Dendritic cell treated with granulocyte-macrophage colony-stimulating factor and Interleukin-4, amounts not matched to agents 40 ng/mL and 50 ng/mL, for 4 days (primary cell): Measurements from ENCODE around the gene ZFP91.

ENCODE experiments used
- H3K27ac Mint-ChIP-seq: one replicate; pipeline ENCODE4 v1.8.0; 2022; ENCODE audit warnings: mild to moderate bottlenecking, mixed read lengths
- H3K27me3 Mint-ChIP-seq: one replicate; pipeline ENCODE4 v1.8.0; 2022; ENCODE audit warnings: mild to moderate bottlenecking, mixed read lengths
- H3K36me3 Mint-ChIP-seq: one replicate; pipeline ENCODE4 v1.8.0; 2022; ENCODE audit warnings: low read depth, mixed read lengths
- H3K4me1 Mint-ChIP-seq: one replicate; pipeline ENCODE4 v1.8.0; 2022; ENCODE audit warnings: low read depth, mixed read lengths
- H3K4me3 Mint-ChIP-seq: one replicate; pipeline ENCODE4 v1.8.0; 2022; ENCODE audit warnings: mild to moderate bottlenecking, moderate library complexity, mixed read lengths
- H3K9me3 Mint-ChIP-seq: one replicate; pipeline ENCODE4 v1.8.0; 2022; ENCODE audit warnings: mixed read lengths
- intact Hi-C: fragments of 100-400 bp; cut with micrococcal nuclease; formaldehyde crosslinking; loops from one replicate; pipeline ENCODE4 v1.15.0; 2022

The ZFP91 gene

GRCh38 chr11:58575377-58576020, 3.4 kb upstream of the ZFP91 start, which contains the start of gene LPXN:
TSS of gene LPXN (minus strand) at chr11:58575856. CDS start at chr11:58575772, 84 bp downstream.
- intact Hi-C loops: loop anchor here (5.0 to 10.0 kb wide), 4 partner anchors 102 to 709 kb away; partner anchors contain the start of gene MPEG1
- H3K4me3 Mint-ChIP-seq: peak within 1 kb of the TSS; percentile 80
- H3K27me3 Mint-ChIP-seq: no peaks in the 10 kb centered on the region
- H3K36me3 Mint-ChIP-seq: peaks cover 39% of the 10 kb centered on the region
- H3K27ac Mint-ChIP-seq: peak within 1 kb of the TSS; percentile 99
- no peaks in the 10 kb centered on the region for H3K9me3 Mint-ChIP-seq
- peaks cover 43% of the 10 kb centered on the region for H3K4me1 Mint-ChIP-seq

DNA sequence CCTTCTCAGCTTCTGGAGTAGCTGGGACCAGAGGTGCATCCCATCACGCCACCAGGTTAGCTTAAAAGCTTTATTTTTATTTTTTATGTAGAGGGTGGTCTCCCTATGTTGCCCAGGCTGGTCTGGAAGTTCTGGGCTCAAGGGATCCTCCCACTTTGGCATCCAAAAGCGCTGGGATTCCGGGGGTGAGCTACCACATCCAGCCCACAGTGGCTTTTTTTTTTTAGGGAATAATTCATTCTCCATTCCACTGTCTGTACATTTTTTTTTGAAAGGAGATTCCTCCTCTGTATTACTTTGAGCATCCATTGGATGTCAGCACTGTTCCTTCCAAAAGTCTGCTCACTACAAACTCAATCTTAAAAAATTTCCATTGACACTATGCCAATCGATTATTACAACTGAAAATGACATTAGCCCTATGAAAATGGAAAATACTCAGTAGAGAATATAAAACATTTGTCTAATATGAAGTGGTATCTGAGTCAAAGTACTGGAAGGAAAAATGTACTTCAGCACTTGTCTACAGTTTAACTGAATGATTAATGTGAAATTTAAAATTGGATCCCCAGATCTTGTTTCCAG, 1.9 kb upstream of the ZFP91 start:
- Mint-ChIP-seq H3K27ac (peak overlapping the region; percentile 99), H3K9me3 (no peaks in the 10 kb centered on the region), H3K4me1 (peaks cover 51% of the 10 kb centered on the region), H3K27me3 (no peaks in the 10 kb centered on the region), H3K36me3 (peaks cover 39% of the 10 kb centered on the region), H3K4me3 (peak overlapping the region; percentile 100)
- intact Hi-C loops: loop anchor here (5.0 to 10.0 kb wide), 4 partner anchors 100 to 708 kb away; partner anchors contain the start of gene MPEG1

- Mint-ChIP-seq H3K4me3 (peak overlapping the region; percentile 100), H3K27ac (peak overlapping the region; percentile 99), H3K36me3 (peaks cover 39% of the 10 kb centered on the region), H3K9me3 (no peaks in the 10 kb centered on the region), H3K27me3 (no peaks in the 10 kb centered on the region), H3K4me1 (peaks cover 53% of the 10 kb centered on the region)
- intact Hi-C loops: loop anchor here (2.0 to 10.0 kb wide), 7 partner anchors 53 to 911 kb away; partner anchors contain the start of gene MPEG1
Measured at GRCh38 chr11:58577555-58578135, 1.2 kb upstream of the ZFP91 start.

- Mint-ChIP-seq H3K4me3 (peak overlapping the region; percentile 100), H3K9me3 (no peaks in the 10 kb centered on the region), H3K36me3 (peaks cover 39% of the 10 kb centered on the region), H3K27me3 (no peaks in the 10 kb centered on the region), H3K27ac (peak overlapping the region; percentile 99), H3K4me1 (peaks cover 49% of the 10 kb centered on the region)
- intact Hi-C loops: loop anchor here (2.0 to 10.0 kb wide), 7 partner anchors 53 to 911 kb away; partner anchors contain the start of gene MPEG1
Measured at GRCh38 chr11:58578136-58578634, 678 bp upstream of the ZFP91 start.

- H3K27ac Mint-ChIP-seq: peak overlapping the region; percentile 99
- H3K4me1 Mint-ChIP-seq: peaks cover 36% of the 10 kb centered on the region
- H3K9me3 Mint-ChIP-seq: no peaks in the 10 kb centered on the region
- H3K27me3 Mint-ChIP-seq: no peaks in the 10 kb centered on the region
- intact Hi-C loops: loop anchor here (2.0 to 10.0 kb wide), 8 partner anchors 13 to 913 kb away; partner anchors contain the start of gene MPEG1
- peaks cover 38% of the 10 kb centered on the region for H3K36me3 Mint-ChIP-seq
- H3K4me3 Mint-ChIP-seq: peak overlapping the region; percentile 100
Measured at GRCh38 chr11:58579192-58580129, 598 bp downstream of the ZFP91 start.

DNA sequence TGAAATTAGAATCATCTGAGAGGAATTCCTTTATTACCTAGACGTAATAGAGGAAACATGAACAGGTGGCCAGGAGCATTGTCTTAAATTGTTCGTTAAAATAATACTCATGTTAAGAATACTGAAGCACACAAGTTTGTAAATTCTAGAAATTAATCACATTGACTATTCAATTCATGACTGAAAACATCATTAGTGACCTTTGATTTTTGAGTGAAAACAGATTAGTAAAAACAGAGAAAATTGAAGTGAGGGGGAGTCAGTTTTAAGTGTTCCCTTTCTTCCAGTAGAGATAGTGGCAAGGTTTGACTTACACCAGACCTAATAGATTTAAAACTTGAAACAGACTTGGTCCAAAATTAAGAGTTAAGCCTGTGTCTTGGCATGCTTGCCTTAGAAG, 1.4 kb downstream of the ZFP91 start:
- no peaks in the 10 kb centered on the region for H3K9me3 Mint-ChIP-seq

GRCh38 chr11:58582437-58582836, 3.6 kb downstream of the ZFP91 start:
- no peak overlapping the region for H3K27ac Mint-ChIP-seq
- intact Hi-C loops: no loop called here

More for the DNA sequence above, 1.4 kb downstream of the ZFP91 start:
- intact Hi-C loops: loop anchor here (2.0 kb wide), 1 partner anchor 14 kb away; no protein-coding TSS in a partner anchor
- H3K27ac Mint-ChIP-seq: peak overlapping the region; percentile 99
- H3K27me3 Mint-ChIP-seq: no peaks in the 10 kb centered on the region
- H3K4me3 Mint-ChIP-seq: peak overlapping the region; percentile 100
- H3K36me3 Mint-ChIP-seq: peaks cover 32% of the 10 kb centered on the region
- peaks cover 28% of the 10 kb centered on the region for H3K4me1 Mint-ChIP-seq

GRCh38 chr11:58586998-58587397, 8.1 kb downstream of the ZFP91 start:
- H3K27ac Mint-ChIP-seq: no peak overlapping the region
- intact Hi-C loops: no loop called here
- H3K36me3 Mint-ChIP-seq: peaks cover 42% of the 10 kb centered on the region
- no peak overlapping the region for H3K4me3 Mint-ChIP-seq
- H3K4me1 Mint-ChIP-seq: peaks cover 19% of the 10 kb centered on the region
- H3K27me3 Mint-ChIP-seq: no peaks in the 10 kb centered on the region
- H3K9me3 Mint-ChIP-seq: no peaks in the 10 kb centered on the region

More at GRCh38 chr11:58582437-58582836, 3.6 kb downstream of the ZFP91 start:
- Mint-ChIP-seq H3K36me3 (peaks cover 49% of the 10 kb centered on the region), H3K4me1 (peaks cover 34% of the 10 kb centered on the region), H3K4me3 (no peak overlapping the region), H3K27me3 (no peaks in the 10 kb centered on the region), H3K9me3 (no peaks in the 10 kb centered on the region)

GRCh38 chr11:58591659-58592058, 12.8 kb downstream of the ZFP91 start:
- H3K4me1 Mint-ChIP-seq: peaks cover 21% of the 10 kb centered on the region
- H3K27ac Mint-ChIP-seq: no peak overlapping the region
- H3K4me3 Mint-ChIP-seq: no peak overlapping the region
- no peaks in the 10 kb centered on the region for H3K9me3 Mint-ChIP-seq
- no peaks in the 10 kb centered on the region for H3K27me3 Mint-ChIP-seq
- H3K36me3 Mint-ChIP-seq: peaks cover 64% of the 10 kb centered on the region
- intact Hi-C loops: no loop called here

- intact Hi-C loops: no loop called here
- H3K27ac Mint-ChIP-seq: no peak overlapping the region
- H3K9me3 Mint-ChIP-seq: no peaks in the 10 kb centered on the region
- no peak overlapping the region for H3K4me3 Mint-ChIP-seq
- H3K36me3 Mint-ChIP-seq: peaks cover 64% of the 10 kb centered on the region
- no peaks in the 10 kb centered on the region for H3K27me3 Mint-ChIP-seq
- H3K4me1 Mint-ChIP-seq: peaks cover 13% of the 10 kb centered on the region
Measured at GRCh38 chr11:58592760-58593472, 14.1 kb downstream of the ZFP91 start.

DNA sequence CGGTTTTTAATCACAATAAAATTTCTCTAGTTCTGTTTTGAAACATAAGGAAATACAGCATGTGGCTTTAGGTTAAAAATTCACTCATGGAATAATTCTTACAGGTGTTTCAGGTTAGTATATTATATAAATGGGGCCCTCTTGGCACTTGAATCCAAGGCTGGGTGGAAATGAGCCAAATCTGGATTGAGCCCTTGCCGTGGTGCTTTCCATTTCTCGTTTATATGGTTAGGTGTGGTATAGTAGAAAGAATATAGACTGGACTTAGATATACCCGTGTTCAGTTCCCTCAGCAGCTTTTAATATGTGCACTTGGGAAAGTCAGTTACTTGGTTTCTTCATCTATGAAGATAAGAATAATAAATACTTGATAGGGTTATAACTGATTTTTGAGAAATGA, 16.0 kb downstream of the ZFP91 start:
- Mint-ChIP-seq H3K36me3 (peaks cover 64% of the 10 kb centered on the region), H3K4me1 (peaks cover 13% of the 10 kb centered on the region), H3K9me3 (no peaks in the 10 kb centered on the region), H3K27ac (no peak overlapping the region), H3K27me3 (no peaks in the 10 kb centered on the region), H3K4me3 (no peak overlapping the region)
- intact Hi-C loops: no loop called here

DNA sequence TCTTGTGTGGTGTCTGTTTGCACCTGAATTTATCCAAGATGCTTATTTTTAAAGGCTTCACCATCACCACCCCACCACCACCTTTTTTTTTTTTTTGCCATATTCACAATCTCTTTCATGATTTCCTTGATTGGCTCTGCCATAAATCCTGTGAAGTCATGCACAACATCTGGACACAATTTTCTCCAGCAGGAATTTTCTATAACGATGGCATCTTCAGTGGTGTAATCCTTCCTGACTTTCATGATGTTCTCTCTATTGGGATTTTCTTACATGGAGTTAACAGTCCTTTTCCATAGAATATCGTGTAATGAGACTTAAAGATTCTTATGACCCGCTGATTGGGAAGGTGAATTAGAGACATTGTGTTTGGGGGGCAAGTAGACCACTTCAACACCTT, 17.8 kb downstream of the ZFP91 start:
- intact Hi-C loops: no loop called here
- Mint-ChIP-seq H3K27me3 (no peaks in the 10 kb centered on the region), H3K4me1 (peaks cover 24% of the 10 kb centered on the region), H3K9me3 (no peaks in the 10 kb centered on the region), H3K4me3 (no peak overlapping the region), H3K36me3 (peaks cover 67% of the 10 kb centered on the region), H3K27ac (no peak overlapping the region)
